ENCODE measurements around the gene DIAPH2.

The DIAPH2 gene

DNA sequence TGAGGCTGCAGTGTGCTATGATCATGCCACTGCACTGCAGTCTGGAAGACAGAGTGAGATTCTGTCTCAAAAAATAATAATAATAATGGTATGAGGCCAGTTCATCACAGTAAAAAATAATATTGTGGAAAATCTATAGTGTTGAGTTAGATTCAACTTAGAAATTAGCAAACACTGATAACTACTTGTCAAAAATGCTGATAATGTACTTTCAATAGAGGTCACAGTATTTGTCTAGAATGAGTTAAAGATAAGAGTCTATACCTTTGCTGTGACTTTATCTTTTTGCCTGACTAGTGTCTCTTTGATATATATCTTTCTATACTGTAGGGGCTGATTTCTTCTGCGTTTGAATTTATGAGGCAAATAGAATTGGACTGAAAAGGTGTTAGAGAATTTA lies 629.7 kb downstream of the DIAPH2 start:
- DNase-seq, result no peak

DNA sequence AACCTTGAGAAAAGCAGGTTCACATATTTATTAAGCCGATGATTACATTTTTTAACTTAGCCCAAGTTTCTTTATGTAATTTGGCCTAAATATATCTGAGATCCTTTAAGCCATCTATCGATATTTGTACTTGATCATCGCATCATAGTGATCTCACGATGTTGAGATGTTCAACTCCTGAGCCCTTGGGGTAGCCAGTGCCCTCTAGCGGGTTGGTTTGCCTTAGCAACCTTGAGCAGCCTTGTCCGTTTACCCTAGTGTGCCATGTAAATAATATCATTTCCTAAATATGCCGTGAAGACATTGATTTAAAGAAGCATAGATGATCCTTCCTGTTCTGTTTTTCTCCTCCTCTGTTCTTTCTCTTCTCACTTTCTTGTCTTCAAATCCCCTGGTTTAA lies 631.3 kb downstream of the DIAPH2 start:
- no peak for DNase-seq

DNA sequence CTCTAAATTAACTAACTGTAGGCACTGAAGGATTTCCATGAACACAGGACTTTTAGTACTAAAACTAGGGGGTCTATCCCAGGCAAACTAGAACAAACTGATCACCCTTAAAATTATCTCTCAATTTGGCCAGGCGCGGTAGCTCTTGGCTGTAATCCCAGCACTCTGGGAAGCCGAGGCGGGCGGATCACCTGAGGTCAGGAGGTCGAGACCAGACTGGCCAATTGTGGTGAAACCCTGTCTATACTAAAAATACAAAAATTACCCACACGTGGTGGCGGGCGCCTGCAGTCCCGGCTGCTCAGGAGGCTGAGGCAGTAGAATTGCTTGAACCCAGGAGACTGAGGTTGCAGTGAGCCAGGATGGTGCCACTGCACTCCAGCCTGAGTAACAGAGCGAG lies 635.7 kb downstream of the DIAPH2 start:
- DNase-seq, result no peak

DNA sequence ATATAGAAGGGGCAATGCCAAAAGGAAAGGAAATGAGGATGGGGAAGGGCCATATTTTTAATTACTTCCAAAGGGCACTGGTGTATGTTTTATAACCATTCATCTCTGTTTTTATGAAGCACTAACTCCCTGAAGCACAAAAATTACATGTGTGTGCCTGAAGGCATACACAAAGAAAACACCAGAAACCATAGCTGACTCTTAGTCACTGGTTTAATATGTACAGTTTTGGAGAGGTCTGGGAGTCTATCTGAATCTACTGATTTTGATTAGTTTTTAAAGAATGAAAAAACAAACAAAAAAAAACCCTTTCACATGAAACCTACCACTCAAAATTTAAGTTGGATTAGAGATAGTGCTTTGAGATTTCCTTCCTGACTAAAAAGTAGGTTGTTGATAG lies 637.8 kb downstream of the DIAPH2 start:
- DNase-seq, result no peak

DNA sequence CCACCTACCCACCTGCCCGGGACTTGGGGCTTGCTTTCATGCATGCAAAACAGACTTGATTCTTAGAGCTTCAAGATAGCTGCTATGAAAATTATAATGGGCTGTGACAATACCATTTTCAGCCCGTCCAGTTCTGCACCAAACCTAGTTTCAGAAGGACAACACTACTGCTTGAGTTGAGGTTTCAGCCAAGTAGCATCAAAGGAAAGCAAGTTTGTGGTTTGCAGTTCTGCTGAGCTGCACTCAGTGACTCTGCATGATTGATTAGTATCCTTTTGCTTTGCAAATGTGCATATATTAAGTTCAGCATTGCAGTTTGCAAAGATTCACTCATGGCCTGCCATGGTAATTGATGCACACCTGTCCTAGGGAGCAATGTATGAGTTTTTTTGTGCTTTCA lies 641.8 kb downstream of the DIAPH2 start:
- DNase-seq, result peak; percentile 8

DNA sequence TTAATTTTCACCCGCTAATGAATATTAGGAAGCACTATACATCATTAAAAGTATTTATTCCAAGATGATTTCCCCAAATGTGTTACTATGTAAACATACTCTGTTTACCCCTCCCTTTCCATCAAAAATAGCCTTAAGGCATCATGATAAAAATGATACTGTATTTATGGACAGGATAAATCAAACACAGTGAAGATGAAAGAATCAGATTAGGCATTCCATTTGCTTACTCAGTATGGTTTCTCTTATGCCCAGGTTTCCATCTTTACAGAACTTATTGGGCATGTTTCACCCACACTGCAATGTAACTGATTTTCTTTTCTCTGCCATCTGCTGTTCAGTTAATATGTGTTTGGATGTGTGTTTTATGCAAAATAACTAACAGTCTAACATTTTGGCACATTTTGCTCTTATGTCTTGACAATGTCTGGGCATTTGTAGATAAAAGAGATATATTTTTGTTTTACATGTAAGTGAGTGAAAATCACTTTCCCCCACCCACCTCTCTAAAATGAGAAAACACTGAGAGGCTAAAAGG lies 644.3 kb downstream of the DIAPH2 start:
- DNase-seq, result no peak

DNA sequence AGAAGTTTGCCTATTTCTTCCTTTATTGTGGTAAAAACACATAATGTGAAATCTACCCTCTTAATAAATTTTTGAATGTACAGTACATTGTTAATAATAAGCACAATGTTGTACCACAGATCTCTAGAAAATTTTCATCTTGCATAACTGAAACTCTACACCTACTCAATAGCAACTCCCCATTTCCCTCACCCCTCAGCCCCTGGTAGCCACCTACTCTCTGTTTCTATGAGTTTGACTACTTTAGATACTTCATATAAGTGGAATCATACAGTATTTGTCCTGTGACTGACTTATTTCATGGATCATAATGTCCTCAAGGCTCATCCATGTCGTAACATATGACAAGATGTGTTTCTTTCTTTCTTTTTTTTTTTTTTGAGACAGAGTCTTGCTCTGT lies 645.5 kb downstream of the DIAPH2 start:
- DNase-seq, result no peak

DNA sequence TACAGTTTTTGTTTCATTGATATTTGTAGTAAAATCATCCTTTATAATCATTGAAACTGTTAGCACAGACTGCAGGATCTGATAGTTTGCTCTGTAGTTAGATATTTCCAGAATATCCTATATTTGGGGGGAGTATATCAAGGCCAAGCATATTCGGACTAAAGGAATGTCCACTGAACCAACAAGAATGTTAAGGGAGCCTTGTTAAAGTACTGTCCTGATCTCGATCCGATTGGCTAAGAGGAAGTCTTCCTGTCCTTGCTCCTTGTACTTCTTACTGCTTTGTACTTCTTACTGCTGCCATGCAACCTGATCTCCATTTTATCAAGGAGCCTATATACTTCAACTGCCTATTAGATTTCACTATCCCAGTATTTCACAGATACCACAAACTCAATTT lies 648.3 kb downstream of the DIAPH2 start:
- peak; percentile 46 for DNase-seq

DNA sequence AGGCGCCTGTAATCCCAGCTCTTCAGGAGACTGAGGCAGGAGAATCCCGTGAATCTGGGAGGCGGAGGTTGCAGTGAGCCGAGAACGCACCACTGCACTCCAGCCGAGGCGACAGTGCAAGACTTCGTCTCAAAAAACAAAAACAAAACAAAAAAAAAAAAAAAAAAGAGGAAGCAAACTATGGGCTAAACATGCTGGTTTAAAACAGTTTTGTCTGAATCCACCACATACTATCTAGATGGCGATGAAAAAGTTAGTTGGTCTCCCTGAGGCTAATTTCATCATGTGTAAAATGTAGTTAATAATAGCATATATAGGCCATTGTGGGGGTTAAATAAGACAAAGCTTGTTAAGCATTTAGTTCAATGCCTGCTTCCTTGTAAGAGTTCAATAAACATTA lies 650.2 kb downstream of the DIAPH2 start:
- DNase-seq, result no peak

DNA sequence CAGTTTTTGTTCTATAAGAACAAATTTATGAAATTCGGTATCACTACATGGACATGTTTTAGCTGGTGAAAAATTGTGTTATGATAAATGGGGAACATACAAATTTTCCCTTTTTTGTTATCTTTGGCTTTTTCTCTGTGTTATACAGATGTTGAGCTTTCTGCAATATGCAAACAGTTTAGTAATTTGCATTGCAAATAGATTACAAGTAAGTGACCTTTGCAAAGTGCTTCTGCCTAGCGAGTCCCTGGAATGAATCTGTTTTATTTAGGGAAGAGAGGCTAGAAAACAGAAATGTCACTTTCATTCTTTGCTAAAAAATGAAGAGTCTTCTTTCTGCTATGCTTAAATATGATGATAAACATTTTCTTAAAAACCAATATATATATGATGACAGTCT lies 660.1 kb downstream of the DIAPH2 start:
- DNase-seq, result no peak

DNA sequence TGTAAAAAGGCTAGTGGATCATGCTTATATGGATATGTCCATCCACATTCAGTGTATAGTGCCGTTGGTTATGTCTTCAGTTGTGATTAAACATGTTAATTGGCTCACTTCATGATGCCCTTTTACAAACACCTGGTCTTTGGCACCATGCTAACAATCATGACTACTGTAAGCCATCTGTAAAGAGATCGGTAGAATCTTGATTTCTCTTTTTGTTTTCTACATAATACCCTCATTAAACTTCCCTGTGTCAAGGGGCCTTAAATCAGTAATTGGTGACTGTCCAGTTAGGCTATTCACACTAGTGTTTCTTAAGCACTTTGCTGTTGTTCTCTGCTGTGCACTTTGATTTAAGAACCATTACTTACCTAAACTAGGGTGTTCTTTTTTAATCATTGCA lies 674.3 kb downstream of the DIAPH2 start:
- DNase-seq, result no peak

DNA sequence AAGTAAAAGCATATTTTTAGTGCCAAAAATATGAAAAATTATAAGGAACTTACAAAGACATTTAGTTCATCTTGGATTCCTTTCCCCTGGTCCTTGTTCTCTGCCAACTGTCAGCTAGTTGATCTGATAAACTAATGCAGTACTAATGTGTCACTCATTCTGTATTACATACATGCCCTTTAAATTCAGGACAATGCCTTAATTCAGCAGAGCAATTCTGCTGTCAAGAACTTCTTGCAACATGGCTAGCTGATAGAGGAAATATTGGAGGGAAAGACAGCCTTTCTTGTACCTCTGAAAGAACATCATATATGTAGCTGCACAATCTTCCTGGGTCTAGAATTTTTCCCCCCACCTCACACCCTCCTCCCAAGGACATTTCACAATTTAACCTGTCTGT lies 679.2 kb downstream of the DIAPH2 start:
- DNase-seq, result no peak

DNA sequence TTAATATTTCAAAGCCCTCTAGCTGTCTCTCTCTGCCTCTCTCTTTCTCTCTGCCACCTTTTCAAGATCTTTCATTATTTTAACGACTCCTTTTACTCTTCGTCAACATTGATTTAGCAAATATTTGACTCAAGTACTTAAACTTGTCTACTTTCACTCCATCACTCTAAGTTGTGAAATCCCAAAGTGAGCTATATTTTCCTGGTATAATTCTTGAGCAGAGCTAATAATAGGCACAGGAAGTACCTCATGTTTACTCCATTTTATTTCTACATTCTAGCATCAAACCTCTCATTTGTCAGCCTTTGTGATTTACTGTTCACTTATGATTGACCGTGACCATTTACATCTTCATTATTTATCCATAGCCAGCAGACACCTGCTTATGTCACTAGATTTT lies 681.6 kb downstream of the DIAPH2 start:
- no peak for DNase-seq

DNA sequence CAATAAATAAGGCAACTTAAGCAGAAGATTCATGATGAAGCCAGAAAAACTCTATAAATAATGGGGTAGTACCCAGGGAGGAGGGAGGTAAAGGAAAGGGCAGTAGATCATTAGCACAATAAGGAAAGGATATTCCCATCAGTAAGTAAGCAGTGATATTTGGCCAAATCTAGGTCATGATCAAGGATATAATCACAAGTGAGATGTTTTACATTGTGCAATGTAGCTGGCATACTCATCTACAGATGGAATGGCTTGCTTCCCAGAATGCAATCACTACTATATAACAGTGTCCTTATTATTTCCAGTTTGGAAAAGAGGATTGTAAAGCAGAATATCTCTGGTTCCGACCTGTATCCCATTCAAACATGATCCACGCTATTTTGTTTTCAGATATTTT lies 682.5 kb downstream of the DIAPH2 start:
- peak; percentile 39 for DNase-seq

DNA sequence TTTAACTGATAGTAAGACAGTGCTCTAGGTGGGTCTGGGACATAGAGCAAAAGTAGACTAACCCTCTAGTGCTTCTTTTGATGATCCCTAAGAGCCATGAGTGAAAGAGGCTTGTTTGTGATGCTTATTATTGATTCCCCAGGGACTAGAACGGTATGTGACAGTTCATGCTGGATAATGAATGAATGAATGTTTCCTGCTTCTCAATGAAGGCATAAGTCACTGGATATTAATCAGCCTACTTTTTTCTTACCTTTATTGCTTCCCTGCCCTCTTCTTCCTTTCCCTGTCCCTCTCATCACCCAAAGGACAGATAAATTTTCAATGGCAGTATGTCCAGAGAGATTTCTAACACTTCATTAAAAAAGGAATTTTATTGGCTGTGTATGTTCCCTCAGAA lies 685.3 kb downstream of the DIAPH2 start:
- DNase-seq, result no peak

DNA sequence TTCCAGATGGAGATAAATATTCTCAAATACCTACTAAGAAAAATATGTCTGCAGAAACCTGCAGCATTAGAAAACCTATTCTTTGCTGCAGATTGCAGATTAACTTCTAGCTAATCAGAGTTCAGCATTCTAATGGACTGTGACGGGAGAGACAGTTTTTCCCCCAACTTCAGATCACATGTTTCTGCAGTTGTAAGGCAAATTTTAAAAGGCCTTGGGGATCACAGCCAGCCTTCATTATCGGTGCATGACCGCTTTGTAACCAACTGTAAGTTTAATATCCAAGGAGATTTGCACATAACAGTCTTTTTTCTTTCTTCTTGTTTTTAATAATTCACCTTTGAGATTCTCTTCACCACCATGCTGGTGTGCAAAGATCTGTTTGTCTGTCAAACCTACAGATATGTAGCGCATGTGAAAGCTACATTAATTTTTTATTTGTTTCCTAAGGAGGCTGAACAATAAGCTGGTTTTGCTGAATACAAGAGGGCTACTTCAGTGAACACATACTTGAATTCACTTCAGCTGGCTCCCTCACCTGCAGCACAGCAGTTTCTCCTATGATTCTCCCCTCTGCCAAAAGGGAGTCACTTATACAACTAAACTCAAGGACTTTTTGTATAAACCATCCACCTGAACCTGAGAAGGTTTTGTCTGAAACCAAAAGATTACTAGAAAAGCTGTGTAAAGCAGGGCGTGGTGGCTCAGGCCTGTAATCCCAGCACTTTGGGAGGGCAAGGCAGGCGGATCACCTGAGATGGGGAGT lies 687.5 kb downstream of the DIAPH2 start:
- no peak for DNase-seq

DNA sequence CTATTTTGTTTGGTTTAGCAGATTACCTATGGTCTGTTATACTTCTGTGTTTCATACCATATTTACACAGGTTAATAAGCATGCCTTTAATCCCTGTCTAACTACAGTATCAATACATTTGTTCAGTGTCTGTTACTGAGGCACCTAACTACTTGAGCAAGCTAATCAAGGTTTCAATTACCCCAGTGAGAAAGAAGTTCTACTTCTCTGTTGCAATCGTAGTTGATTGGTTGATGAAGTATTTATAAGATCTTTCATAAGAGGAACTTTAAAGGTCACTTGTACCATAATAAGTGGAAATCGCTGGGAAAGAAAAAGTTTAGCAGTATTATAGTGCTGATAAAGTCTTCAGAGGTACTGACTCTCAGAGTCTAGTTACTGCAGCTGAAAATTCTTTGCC lies 689.6 kb downstream of the DIAPH2 start:
- DNase-seq, result no peak

DNA sequence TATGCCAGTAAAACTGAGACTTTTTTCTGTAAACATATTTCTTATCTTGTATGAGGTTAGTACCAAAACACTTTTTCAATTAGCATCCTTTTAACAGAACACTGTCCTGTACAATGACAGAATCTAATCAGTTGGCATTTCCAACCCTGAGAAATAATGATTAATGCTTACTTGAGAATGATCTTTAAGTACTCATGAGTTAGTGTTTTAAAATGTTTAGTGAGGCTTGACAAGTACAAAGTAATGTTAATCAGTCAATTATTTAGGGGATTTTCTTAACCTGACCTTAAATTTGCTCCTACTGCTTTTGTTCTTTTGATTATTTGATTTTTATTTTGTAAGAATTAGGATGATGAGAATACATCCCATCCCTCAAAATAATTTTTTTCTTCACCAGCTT lies 695.6 kb downstream of the DIAPH2 start:
- DNase-seq, result no peak

DNA sequence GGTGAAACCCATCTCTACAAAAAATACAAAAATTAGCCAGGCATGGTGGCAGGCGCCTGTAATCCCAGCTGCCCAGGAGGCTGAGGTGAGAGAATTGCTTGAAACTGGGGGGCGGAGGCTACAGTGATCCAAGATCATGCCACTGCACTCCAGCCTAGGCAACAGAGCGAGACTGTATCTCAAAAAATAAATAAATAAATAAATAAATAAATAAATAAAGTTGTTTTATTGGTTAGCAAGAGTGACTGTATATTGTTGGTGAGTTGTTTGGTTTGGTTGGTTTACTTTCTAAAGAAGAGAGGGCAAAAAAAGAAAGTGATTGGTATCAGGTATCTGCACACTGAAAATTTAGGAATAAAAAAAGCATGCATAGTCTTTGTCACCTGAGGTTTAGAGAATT lies 700.0 kb downstream of the DIAPH2 start:
- no peak for DNase-seq

DNA sequence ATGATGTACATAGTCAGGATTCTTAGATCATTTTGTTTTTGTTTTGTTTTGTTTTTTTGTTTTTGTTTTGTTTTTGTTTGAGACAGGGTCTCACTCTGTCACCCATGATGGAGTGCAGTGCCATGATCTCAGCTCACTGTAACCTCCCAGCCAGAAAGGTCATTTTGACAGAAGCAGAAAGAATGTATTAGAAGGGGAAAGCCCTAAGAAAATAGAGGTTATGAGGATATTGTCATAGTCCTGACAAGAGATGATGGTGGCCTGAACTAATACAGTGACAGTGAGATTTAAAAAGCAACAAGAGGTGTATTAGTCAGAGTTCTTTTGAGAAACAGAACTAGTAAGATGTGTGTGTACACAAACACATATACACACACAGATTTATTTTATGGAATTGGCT lies 702.4 kb downstream of the DIAPH2 start:
- DNase-seq, result no peak

DNA sequence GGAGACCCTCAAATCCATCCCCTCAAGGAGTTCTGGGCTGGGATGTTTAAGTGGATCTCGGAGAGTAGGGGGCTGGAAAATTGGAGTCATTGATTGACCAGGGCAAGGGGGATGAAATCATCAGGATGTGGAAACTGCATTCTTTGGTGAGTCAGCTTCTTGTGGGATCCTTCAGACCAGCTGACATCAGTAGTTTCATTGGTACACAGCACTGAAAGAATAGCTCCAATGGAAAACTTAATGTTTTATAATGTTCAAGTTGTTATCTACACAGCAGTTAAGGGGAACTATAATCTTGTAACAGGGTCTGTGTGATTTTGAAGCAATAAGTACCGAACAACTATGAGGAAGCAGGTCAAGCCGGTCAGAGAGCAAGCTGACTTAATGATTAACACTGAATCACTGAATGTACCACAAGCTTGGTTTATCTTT lies 705.1 kb downstream of the DIAPH2 start:
- DNase-seq, result peak; percentile 80

DNA sequence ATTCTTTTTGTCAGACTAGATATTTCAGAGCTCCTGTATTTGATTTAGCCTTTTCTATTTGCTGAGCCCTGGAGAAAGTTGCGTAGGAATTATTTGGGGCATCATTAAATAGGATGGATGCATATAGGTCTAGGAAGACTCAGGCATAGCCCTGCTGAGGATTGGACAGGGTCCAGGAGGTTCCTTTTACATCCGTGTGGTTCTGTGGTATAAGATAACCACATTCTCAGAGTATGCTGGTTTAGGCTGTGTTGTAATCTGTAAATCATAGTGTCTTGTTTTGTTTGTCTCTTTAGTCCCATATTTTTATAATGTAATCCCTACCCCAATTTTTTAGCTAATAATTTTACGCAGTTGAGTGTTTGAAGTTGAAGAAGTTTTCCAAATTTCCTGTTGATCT lies 712.7 kb downstream of the DIAPH2 start:
- DNase-seq, result peak; percentile 54

DNA sequence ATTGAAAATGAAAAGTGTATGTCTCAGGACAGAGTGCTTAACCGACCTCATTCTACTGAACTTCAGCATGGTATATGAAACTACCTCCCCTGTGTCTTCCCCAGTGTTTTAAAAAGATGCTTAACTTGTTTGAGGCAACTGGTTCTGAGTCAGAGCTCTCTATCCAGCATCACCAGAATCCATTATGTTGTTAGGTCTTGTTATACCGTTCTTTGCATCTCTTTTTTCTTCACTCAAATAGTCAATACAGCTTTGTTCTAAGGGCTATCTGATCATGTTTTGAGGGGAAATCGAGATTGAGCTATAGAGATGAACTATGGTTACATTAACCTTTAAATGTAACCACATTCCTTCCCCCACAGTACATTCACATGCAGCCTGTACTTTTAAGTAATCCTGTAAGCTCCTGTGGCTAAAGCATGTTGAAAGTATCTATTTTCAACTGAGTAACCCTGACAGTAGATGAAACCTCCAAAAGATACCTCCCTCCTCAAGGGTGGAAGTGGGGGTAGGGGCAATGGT lies 713.4 kb downstream of the DIAPH2 start:
- DNase-seq, result peak; percentile 23

DNA sequence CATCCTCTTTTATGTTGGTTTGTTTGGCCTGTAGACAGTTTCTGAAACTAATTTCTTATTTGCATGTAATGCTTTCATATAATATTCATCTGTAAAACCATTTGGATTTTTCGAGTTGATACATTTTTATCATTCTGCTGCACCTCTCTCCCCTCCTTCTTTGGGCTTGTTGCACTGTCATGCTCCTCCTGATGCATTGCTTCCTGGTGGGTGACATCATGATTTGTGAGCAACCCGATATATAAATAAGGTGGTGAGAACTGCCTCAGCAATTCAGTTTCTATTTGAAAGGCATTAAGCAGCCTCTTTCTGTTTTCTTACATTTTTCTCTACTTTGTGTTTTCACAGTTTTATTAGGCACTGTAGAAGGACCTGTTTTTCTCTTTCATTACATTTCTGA lies 714.8 kb downstream of the DIAPH2 start:
- DNase-seq, result peak; percentile 70

DNA sequence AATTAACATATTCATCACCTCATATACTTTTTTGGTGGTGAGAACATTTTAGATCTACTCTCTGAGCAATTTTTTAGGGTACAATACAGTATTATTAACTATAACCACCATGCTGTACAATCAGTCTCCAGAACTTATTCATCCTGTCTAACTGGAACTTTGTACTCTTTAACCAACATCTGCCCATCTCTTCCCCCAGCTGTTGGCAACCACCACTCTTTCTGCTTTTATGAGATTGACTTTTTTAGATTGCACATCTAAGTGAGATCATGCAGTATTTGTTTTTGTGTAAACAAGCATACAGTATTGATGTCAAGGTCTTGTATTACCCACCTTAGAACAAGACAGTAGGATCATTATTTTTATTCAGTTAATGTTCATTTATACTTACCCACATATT lies 715.9 kb downstream of the DIAPH2 start:
- no peak for DNase-seq

All from fibroblast of upper back skin (primary cell).